ENCODE measurements around the gene CSNK2A1. TPM values are rescaled to one million over a fixed set of nuclear protein-coding genes. Genes with fewer than 3 reads are reported as not detected.

CSNK2A1 gene
- polyA plus RNA-seq, 3 donors, result 31.7 to 55.5 (median 35.2) TPM

DNA sequence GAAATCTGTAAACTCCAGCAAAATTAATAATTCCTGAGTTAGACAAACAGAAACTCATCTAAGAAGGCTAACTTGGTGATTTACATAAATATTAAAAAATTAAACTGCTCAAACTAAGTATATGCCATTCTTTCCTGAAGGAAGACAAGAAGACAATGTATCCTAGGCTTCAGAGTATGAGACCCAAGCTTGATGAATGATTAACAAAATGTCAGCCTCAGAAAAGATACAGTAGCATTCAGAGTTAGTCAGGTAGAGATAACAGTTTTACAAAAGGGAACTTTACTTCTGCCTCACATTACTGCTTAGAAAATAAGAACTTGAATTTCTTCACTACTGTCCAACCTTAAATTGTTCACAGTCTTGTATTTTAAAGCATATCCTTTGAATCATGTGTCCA lies 12.0 kb downstream of the CSNK2A1 start:
- Histone ChIP-seq H3K27ac (ENCODE audit: low read depth in 1 of 2, low read length in 2 of 2) (no peak overlapping the region), H3K9me3 (replicated peaks in 1 of 2; ENCODE audit: control insufficient read depth in 1 of 2, insufficient read depth in 1 of 2, low read length in 2 of 2) (peaks cover 3 to 9% of the 10 kb centered on the region in 2 donors), H3K4me2 (replicated peaks; ENCODE audit: extremely low read depth, low read length, poor library complexity, severe bottlenecking) (no peak overlapping the region), H3K36me3 (replicated peaks in 1 of 2; ENCODE audit: control insufficient read depth in 1 of 2, insufficient read depth in 2 of 2, low read length in 2 of 2) (peaks cover 16 to 39% of the 10 kb centered on the region in 2 donors), H4K20me1 (ENCODE audit: insufficient read depth, low read length) (peaks cover 100% of the 10 kb centered on the region), H2AFZ (ENCODE audit: insufficient read depth, low read depth, low read length, poor library complexity, severe bottlenecking) (no peak overlapping the region), H3K9ac (ENCODE audit: insufficient read depth, low read length, poor library complexity, severe bottlenecking) (no peak overlapping the region), H3K4me1 (ENCODE audit: control insufficient read depth in 1 of 2, insufficient read depth in 2 of 2, low read length in 2 of 2) (peaks cover 20 to 21% of the 10 kb centered on the region in 2 donors), H3K4me3 (replicated peaks in 1 of 3; ENCODE audit: low read depth in 2 of 3, low read length in 3 of 3) (no peak overlapping the region), H3K27me3 (ENCODE audit: control insufficient read depth in 2 of 2, insufficient read depth in 2 of 2, low read length in 2 of 2) (no peaks in the 10 kb centered on the region), H3K79me2 (ENCODE audit: insufficient read depth, low read length) (peaks cover 98% of the 10 kb centered on the region)
- H3K27ac Mint-ChIP-seq, result no peak overlapping the region
- intact Hi-C loops (cut with micrococcal nuclease), result no loop called here
- peaks cover 32% of the 10 kb centered on the region for H3K4me1 Mint-ChIP-seq
- H3K27me3 Mint-ChIP-seq (ENCODE audit: low read depth in 3 of 3), result no peaks in the 10 kb centered on the region
- no peak overlapping the region for H3K4me3 Mint-ChIP-seq
- H3K9me3 Mint-ChIP-seq, result peaks cover 2 to 14% (median 6%) of the 10 kb centered on the region in 7 donors
- no peak for DNase-seq
- peaks cover 25 to 36% of the 10 kb centered on the region in 2 donors for H3K36me3 Mint-ChIP-seq
- TF ChIP-seq, protein P1, sequence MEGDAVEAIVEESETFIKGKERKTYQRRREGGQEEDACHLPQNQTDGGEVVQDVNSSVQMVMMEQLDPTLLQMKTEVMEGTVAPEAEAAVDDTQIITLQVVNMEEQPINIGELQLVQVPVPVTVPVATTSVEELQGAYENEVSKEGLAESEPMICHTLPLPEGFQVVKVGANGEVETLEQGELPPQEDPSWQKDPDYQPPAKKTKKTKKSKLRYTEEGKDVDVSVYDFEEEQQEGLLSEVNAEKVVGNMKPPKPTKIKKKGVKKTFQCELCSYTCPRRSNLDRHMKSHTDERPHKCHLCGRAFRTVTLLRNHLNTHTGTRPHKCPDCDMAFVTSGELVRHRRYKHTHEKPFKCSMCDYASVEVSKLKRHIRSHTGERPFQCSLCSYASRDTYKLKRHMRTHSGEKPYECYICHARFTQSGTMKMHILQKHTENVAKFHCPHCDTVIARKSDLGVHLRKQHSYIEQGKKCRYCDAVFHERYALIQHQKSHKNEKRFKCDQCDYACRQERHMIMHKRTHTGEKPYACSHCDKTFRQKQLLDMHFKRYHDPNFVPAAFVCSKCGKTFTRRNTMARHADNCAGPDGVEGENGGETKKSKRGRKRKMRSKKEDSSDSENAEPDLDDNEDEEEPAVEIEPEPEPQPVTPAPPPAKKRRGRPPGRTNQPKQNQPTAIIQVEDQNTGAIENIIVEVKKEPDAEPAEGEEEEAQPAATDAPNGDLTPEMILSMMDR (IDR thresholded peaks at IDR 0.05), result no peak

DNA sequence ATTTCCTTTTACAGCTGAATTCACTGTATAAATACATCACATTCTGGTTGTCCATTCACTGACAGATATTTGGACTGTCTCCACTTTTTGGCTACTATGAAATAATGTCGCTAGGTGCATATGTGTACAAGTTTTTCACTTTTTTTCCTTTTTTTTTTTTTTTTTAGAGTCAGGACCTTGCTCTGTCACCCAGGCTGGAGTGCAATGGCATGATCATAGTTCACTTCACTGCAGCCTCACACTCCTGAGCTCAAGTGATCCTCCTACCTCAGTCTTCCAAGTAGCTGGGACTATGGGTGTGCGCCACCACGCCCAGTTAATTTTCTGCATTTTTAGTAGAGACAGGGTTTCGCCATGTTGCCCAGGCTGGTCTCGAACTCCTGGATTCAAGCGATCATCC lies 13.3 kb downstream of the CSNK2A1 start:
- Histone ChIP-seq H2AFZ (ENCODE audit: insufficient read depth, low read depth, low read length, poor library complexity, severe bottlenecking) (no peak overlapping the region), H4K20me1 (ENCODE audit: insufficient read depth, low read length) (peaks cover 93% of the 10 kb centered on the region), H3K4me2 (replicated peaks; ENCODE audit: extremely low read depth, low read length, poor library complexity, severe bottlenecking) (no peak overlapping the region), H3K27ac (ENCODE audit: low read depth in 1 of 2, low read length in 2 of 2) (no peak overlapping the region), H3K9me3 (replicated peaks in 1 of 2; ENCODE audit: control insufficient read depth in 1 of 2, insufficient read depth in 1 of 2, low read length in 2 of 2) (peaks cover 3 to 9% of the 10 kb centered on the region in 2 donors), H3K36me3 (replicated peaks in 1 of 2; ENCODE audit: control insufficient read depth in 1 of 2, insufficient read depth in 2 of 2, low read length in 2 of 2) (peaks cover 25 to 41% of the 10 kb centered on the region in 2 donors), H3K27me3 (ENCODE audit: control insufficient read depth in 2 of 2, insufficient read depth in 2 of 2, low read length in 2 of 2) (no peaks in the 10 kb centered on the region), H3K4me3 (replicated peaks in 1 of 3; ENCODE audit: low read depth in 2 of 3, low read length in 3 of 3) (no peak overlapping the region), H3K79me2 (ENCODE audit: insufficient read depth, low read length) (peaks cover 94% of the 10 kb centered on the region), H3K9ac (ENCODE audit: insufficient read depth, low read length, poor library complexity, severe bottlenecking) (no peak overlapping the region), H3K4me1 (ENCODE audit: control insufficient read depth in 1 of 2, insufficient read depth in 2 of 2, low read length in 2 of 2) (peaks cover 10 to 11% of the 10 kb centered on the region in 2 donors)
- Mint-ChIP-seq H3K36me3 (peaks cover 32 to 45% of the 10 kb centered on the region in 2 donors), H3K4me3 (no peak overlapping the region), H3K27ac (no peak overlapping the region), H3K4me1 (peaks cover 22% of the 10 kb centered on the region), H3K27me3 (ENCODE audit: low read depth in 3 of 3) (no peaks in the 10 kb centered on the region), H3K9me3 (peaks cover 2 to 14% (median 9%) of the 10 kb centered on the region in 7 donors)
- intact Hi-C loops (cut with micrococcal nuclease), result no loop called here
- DNase-seq, result no peak
- TF ChIP-seq, protein P1 (IDR thresholded peaks at IDR 0.05), result no peak
- WGBS (ENCODE audit: insufficient coverage), result 98% methylated on average over 5 of the region's 6 CpGs
